NCI-H1417 (cell line): ENCODE measurements around the gene MVB12B.

Experiments used
- DNase-seq, 3 experiments: peaks; one replicate each; lab custom pipeline; 2025; lab: John Stamatoyannopoulos, UW

Gene MVB12B

GRCh38 chr9:126452106-126452505 lies 125.5 kb downstream of the MVB12B start:
- peak in 1 of 3 experiments; percentile 66 for DNase-seq

DNA sequence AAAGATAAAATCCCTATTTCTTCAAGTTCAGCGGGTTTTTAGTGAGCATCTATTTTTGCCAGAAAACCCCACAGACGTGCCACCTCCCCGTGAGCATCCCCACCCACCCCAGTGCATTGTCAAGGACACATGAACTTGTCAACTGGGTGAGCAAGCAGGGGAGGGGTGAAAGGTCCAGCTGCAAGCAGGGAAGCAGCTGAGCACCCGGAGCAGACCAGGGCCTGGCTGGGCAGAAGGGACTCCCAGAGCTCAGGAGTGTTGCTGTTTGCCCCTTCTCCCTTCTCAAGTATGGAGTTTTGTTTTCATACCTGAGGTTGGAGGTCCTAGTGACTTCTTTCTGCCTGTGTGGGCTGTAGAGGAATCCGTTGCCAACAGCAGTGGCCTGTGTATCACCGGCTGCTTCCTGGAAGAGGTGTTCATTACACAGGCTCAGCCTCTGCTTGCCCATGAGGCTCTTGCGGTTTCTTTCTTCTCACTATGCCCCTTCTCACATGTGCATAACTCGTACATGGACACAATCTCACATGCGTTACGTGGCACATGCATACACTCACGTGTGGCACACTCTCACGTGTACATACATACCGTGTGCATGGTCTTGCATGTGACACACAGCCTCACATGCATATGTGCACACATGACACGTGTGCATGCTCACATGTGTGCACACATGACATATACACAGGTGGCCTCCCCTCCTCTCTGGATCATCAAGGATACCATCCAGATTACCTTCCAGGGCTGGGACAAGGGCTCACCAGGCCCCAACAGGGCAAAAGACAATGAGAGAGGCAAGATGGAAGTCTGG lies 126.7 kb downstream of the MVB12B start:
- no peak for DNase-seq

DNA sequence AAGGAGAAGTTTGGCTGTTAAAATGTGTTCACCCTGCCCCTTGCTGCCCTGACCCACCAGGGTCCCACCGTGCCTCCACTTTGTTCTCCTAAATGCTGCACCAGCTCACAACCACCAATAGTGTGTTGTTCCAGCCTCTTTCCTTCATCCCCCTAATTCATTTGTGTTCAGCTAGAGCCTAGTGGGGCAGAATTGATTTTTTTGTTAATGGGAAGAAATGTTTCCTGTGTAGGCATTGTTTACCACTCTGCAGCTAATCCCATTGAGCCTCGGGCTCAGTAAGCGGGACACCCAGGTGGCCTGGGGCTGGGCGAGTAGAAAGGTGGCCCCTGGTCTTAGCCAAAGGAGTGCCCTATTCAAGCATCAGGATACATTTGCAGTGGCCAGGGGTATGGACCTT lies 127.6 kb downstream of the MVB12B start:
- DNase-seq: no peak

- no peak for DNase-seq
Observed at GRCh38 chr9:126454795-126455194, 128.2 kb downstream of the MVB12B start.

DNA sequence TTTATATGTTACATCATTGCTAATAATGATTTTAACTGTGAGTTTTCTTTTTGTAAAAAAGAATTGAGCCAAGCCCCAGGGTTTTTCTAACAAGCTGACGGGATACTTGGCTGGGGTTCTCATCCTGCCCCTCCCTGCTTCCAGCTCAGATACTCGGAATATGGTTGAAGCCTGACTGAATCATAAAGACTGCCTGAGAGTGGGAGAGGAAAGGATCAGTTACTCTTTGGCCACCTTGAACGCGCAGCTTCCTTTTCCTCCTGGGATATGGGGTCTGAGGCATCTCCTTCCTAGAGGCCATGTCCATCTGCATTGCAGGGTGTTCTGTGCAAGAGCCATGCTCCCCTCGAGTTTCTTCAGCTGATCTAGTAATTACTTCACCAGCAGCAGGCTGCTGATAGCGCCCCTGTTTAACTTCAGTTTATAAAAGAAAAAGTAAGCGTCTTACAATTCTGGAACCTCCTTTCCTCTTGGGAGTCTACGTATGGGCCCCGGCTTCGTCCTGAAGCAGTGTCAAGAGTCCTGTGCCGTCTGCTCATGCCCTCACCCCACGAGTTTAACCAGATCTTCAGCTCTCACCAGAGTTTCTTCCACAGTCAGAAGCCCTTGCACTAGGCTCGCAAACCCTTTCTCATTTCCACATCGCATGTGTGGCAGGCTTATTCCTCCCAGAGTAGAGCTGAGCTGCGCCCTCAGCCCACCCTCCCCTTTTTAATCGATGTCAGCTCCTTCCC lies 130.0 kb downstream of the MVB12B start:
- DNase-seq: no peak

- DNase-seq: no peak
Observed at GRCh38 chr9:126457175-126457547, 130.5 kb downstream of the MVB12B start.

DNA sequence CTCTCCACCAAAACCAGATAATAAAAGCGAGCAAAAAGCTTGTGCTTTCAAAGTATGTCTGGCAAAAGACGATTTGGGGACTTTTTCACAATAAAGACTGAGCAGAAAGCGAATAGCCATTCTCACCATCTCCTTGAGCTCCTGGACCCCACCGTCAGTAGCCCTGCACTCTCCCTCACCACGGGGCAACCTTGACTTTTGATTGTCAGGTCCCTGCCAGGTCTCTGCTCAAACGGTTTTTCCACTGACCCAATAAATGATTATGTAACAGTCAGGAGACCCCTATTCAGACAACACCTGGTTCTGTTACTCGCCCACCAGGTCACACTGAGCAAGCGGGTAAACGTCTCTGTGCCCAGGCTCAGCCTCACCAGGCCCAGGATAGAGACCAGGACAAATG lies 131.3 kb downstream of the MVB12B start:
- DNase-seq: no peak

- DNase-seq: no peak
Observed at GRCh38 chr9:126459126-126459525, 132.5 kb downstream of the MVB12B start.

GRCh38 chr9:126459546-126459945 lies 132.9 kb downstream of the MVB12B start:
- DNase-seq: no peak

GRCh38 chr9:126459965-126460843 lies 133.6 kb downstream of the MVB12B start:
- DNase-seq: no peak

- no peak for DNase-seq
Observed at GRCh38 chr9:126461029-126461428, 134.4 kb downstream of the MVB12B start.

- no peak for DNase-seq
Observed at GRCh38 chr9:126461608-126462007, 135.0 kb downstream of the MVB12B start.

DNA sequence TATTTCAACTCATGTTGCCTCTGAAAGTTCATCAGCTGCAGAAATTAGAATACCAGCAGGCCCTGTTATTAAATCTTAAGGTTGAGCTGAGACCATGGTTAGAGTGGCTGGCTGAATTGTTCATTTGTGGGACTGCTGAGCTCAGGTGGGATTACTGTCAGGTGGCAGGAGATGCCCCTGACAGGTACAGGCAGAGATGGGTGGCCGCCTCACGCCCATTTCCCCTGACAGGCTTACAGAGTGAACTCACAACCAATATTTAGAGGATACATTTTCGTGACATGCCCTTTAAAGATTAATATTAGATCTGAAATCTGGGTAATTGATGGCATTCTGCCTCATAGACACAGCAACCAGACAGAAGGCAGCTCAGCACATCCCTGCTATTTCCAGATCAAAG lies 136.0 kb downstream of the MVB12B start:
- no peak for DNase-seq

GRCh38 chr9:126463426-126463825 lies 136.8 kb downstream of the MVB12B start:
- DNase-seq: no peak

GRCh38 chr9:126464694-126465441 lies 138.2 kb downstream of the MVB12B start:
- DNase-seq: no peak

DNA sequence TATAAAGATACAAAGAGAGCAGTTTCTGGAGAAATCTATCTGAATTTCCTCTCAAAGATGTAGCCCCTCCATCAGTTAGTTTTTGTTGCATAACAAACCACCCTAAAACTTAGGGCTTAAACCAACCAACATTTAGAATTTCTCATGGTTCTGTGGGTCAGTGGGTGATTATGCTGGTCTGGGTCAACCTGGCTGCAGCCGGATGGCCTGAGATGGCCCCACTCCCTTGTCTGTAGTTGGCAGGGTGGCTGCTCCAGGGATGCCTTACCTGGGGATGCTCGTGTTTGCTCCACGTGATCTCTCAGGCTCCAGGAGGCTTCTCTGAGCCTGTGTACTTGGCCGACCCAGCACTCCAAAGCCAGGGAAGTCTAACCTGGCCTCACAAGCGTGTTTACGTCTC lies 139.3 kb downstream of the MVB12B start:
- no peak for DNase-seq

- no peak for DNase-seq
Observed at GRCh38 chr9:126468141-126468825, 141.7 kb downstream of the MVB12B start.

- no peak for DNase-seq
Observed at GRCh38 chr9:126470241-126470993, 143.8 kb downstream of the MVB12B start.

GRCh38 chr9:126471084-126471624 lies 144.5 kb downstream of the MVB12B start:
- no peak for DNase-seq
